Measurements from ENCODE around the gene SUSD6.

- no peak for TF ChIP-seq CTCF (IDR thresholded peaks at IDR 0.05)
- no peak for TF ChIP-seq POLR2A (IDR thresholded peaks at IDR 0.05)
Measured at GRCh38 chr14:69620211-69620611, 8.8 kb downstream of the SUSD6 start.
